Measurements from ENCODE around the gene PDCD2L. TPM values are rescaled to one million over a fixed set of nuclear protein-coding genes. Genes with fewer than 3 reads are reported as not detected.

Gene PDCD2L
- total and polyA plus RNA-seq, 10 of the 15 experiments (the other 5 are each of a cell fraction or from before 2014, with no cell fraction given): 7.2 to 41.3 (median 26.9) TPM

GRCh38 chr19:34404109-34404909 is at the start of gene PDCD2L (continued):
- TF ChIP-seq REST (IDR thresholded peaks at IDR 0.05; ENCODE audit: low read depth, low read length) (no peak), BACH1 (IDR thresholded peaks at IDR 0.05; ENCODE audit: borderline replicate concordance) (0 out of 2 replicates have a peak, but pooled peaks have one; percentile 36), RCOR1 (conservative IDR thresholded peaks at IDR 0.05; ENCODE audit: low read depth, low read length) (no peak), NR2C2 (IDR thresholded peaks at IDR 0.05; ENCODE audit: borderline replicate concordance, control insufficient read depth, insufficient read length, low read depth) (no peak), KDM1A (IDR thresholded peaks at IDR 0.05; ENCODE audit: borderline replicate concordance) (no peak), ZNF274 (IDR thresholded peaks at IDR 0.05; ENCODE audit: insufficient read depth, insufficient read length) (no peak), ZNF217 (IDR thresholded peaks at IDR 0.05) (peak; percentile 48; the same call in 1 of the 2 replicates), NBN (IDR thresholded peaks at IDR 0.05) (0 out of 2 replicates have a peak, but pooled peaks have one; percentile 44), NFYB (IDR thresholded peaks at IDR 0.05; ENCODE audit: insufficient read depth, low read depth, low read length) (no peak), CEBPB (IDR thresholded peaks at IDR 0.05; ENCODE audit: borderline replicate concordance in 1 of 2, low read depth in 2 of 2, low read length in 2 of 2) (no peak), MLLT1 (IDR thresholded peaks at IDR 0.05) (no peak), E2F8 (IDR thresholded peaks at IDR 0.05; ENCODE audit: low read depth, partially characterized antibody) (peak; percentile 34), HCFC1 (IDR thresholded peaks at IDR 0.05; ENCODE audit: low read length) (0 out of 2 replicates have a peak, but pooled peaks have one; percentile 36), IKZF2 (IDR thresholded peaks at IDR 0.05) (peak; percentile 23 to 35; a peak in 1 of 4 replicates)
- TF ChIP-seq, protein P1, sequence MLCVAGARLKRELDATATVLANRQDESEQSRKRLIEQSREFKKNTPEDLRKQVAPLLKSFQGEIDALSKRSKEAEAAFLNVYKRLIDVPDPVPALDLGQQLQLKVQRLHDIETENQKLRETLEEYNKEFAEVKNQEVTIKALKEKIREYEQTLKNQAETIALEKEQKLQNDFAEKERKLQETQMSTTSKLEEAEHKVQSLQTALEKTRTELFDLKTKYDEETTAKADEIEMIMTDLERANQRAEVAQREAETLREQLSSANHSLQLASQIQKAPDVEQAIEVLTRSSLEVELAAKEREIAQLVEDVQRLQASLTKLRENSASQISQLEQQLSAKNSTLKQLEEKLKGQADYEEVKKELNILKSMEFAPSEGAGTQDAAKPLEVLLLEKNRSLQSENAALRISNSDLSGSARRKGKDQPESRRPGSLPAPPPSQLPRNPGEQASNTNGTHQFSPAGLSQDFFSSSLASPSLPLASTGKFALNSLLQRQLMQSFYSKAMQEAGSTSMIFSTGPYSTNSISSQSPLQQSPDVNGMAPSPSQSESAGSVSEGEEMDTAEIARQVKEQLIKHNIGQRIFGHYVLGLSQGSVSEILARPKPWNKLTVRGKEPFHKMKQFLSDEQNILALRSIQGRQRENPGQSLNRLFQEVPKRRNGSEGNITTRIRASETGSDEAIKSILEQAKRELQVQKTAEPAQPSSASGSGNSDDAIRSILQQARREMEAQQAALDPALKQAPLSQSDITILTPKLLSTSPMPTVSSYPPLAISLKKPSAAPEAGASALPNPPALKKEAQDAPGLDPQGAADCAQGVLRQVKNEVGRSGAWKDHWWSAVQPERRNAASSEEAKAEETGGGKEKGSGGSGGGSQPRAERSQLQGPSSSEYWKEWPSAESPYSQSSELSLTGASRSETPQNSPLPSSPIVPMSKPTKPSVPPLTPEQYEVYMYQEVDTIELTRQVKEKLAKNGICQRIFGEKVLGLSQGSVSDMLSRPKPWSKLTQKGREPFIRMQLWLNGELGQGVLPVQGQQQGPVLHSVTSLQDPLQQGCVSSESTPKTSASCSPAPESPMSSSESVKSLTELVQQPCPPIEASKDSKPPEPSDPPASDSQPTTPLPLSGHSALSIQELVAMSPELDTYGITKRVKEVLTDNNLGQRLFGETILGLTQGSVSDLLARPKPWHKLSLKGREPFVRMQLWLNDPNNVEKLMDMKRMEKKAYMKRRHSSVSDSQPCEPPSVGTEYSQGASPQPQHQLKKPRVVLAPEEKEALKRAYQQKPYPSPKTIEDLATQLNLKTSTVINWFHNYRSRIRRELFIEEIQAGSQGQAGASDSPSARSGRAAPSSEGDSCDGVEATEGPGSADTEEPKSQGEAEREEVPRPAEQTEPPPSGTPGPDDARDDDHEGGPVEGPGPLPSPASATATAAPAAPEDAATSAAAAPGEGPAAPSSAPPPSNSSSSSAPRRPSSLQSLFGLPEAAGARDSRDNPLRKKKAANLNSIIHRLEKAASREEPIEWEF (IDR thresholded peaks at IDR 0.05; ENCODE audit: insufficient replicate concordance, low read depth, low read length): no peak
